Trophoblast cell (in vitro differentiated cells and primary cell): ENCODE data around the gene RPL10A.

Source experiments
- DNase-seq, 2 donors: peaks; one replicate each; pipeline ENCODE4 v3.0.0-alpha.2; 2016
- H2AFZ ChIP-seq: 2 replicates; pipeline ENCODE4 v1.6.1; 2013; ENCODE audit warnings: low read length, moderate library complexity, mild to moderate bottlenecking; ENCODE audit not compliant: insufficient read depth, poor library complexity
- H2AK5ac ChIP-seq: 2 replicates; pipeline ENCODE4 v1.6.1; 2013; ENCODE audit warnings: mild to moderate bottlenecking, low read length
- H2BK120ac ChIP-seq: 2 replicates; pipeline ENCODE4 v1.6.1; 2013; ENCODE audit warnings: low read length, mild to moderate bottlenecking, moderate library complexity; ENCODE audit not compliant: insufficient read depth, poor library complexity
- H2BK12ac ChIP-seq: 2 replicates; pipeline ENCODE4 v1.6.1; 2013; ENCODE audit warnings: mild to moderate bottlenecking, low read length, moderate library complexity
- H2BK5ac ChIP-seq: 2 replicates; pipeline ENCODE4 v1.6.1; 2013; ENCODE audit warnings: low read length, low read depth, moderate library complexity, mild to moderate bottlenecking; ENCODE audit not compliant: poor library complexity
- H3K14ac ChIP-seq: 2 replicates; pipeline ENCODE4 v1.6.1; 2013; ENCODE audit warnings: mild to moderate bottlenecking, low read length
- H3K18ac ChIP-seq: 2 replicates; pipeline ENCODE4 v1.6.1; 2013; ENCODE audit warnings: mild to moderate bottlenecking, low read length
- H3K23ac ChIP-seq: 2 replicates; pipeline ENCODE4 v1.6.1; 2013; ENCODE audit warnings: low read length
- H3K27ac ChIP-seq: 2 replicates; pipeline ENCODE4 v1.5.1; 2013; ENCODE audit warnings: low read depth, mild to moderate bottlenecking, inconsistent platforms, low read length, moderate library complexity
- H3K27me3 ChIP-seq: 2 replicates; pipeline ENCODE4 v1.6.1; 2013; ENCODE audit warnings: inconsistent platforms, mild to moderate bottlenecking, low read length, moderate library complexity; ENCODE audit not compliant: insufficient read depth
- H3K36me3 ChIP-seq, 2 experiments: 1 replicate in 1 of 2; 2 replicates in 1 of 2; pipeline ENCODE4 v1.6.1; 2013; ENCODE audit warnings: low read length in 2 of 2, mild to moderate bottlenecking in 2 of 2, moderate library complexity in 1 of 2; ENCODE audit not compliant: insufficient read depth in 2 of 2, control insufficient read depth in 1 of 2
- H3K4ac ChIP-seq: 2 replicates; pipeline ENCODE4 v1.6.1; 2013; ENCODE audit warnings: low read depth, mild to moderate bottlenecking, low read length, moderate library complexity
- H3K4me1 ChIP-seq, 2 experiments: 1 replicate in 1 of 2; 2 replicates in 1 of 2; pipeline ENCODE4 v1.6.1; 2013; ENCODE audit warnings: low read length in 2 of 2, mild to moderate bottlenecking in 2 of 2, moderate library complexity in 1 of 2; ENCODE audit not compliant: insufficient read depth in 2 of 2, control insufficient read depth in 1 of 2
- H3K4me2 ChIP-seq: 2 replicates; pipeline ENCODE4 v1.6.1; 2013; ENCODE audit warnings: inconsistent platforms, mild to moderate bottlenecking, low read length, moderate library complexity
- H3K4me3 ChIP-seq: 2 replicates; pipeline ENCODE4 v1.5.1; 2013; ENCODE audit warnings: mild to moderate bottlenecking, low read depth, low read length, inconsistent platforms
- H3K79me1 ChIP-seq: one replicate; pipeline ENCODE4 v1.6.1; 2013; ENCODE audit warnings: low read length
- H3K79me2 ChIP-seq: 2 replicates; pipeline ENCODE4 v1.6.1; 2013; ENCODE audit warnings: low read length, mild to moderate bottlenecking; ENCODE audit not compliant: control insufficient read depth, insufficient read depth, poor library complexity
- H3K9ac ChIP-seq: 2 replicates; pipeline ENCODE4 v1.6.1; 2013; ENCODE audit warnings: mild to moderate bottlenecking, low read length
- H3K9me3 ChIP-seq: 2 replicates; pipeline ENCODE4 v1.6.1; 2013; ENCODE audit warnings: low read depth, mild to moderate bottlenecking, control low read depth, inconsistent platforms, low read length; ENCODE audit not compliant: insufficient read depth
- H4K12ac ChIP-seq: 2 replicates; pipeline ENCODE4 v1.6.1; 2013; ENCODE audit warnings: low read depth, mild to moderate bottlenecking, low read length, moderate library complexity
- H4K8ac ChIP-seq: 2 replicates; pipeline ENCODE4 v1.6.1; 2013; ENCODE audit warnings: low read depth, mild to moderate bottlenecking, low read length, moderate library complexity
- H4K91ac ChIP-seq: one replicate; pipeline ENCODE4 v1.6.1; 2013; ENCODE audit warnings: low read depth, mild to moderate bottlenecking, low read length, moderate library complexity
- WGBS: extraction: QIAGEN DNeasy Blood & Tissue Kit; methylation state at CpG from one replicate; pipeline ENCODE4 v1.1.7; 2013; ENCODE audit warnings: missing lambda C conversion rate; ENCODE audit not compliant: insufficient read length, insufficient coverage; ENCODE audit errors: extremely low coverage; 5-methylcytosine and 5-hydroxymethylcytosine counted together

RPL10A gene

GRCh38 chr6:35488517-35488862, 20.3 kb downstream of the RPL10A start:
- H4K8ac ChIP-seq = peak overlapping the region; percentile 18
- WGBS = no CpG with 5 or more reads among the region's 9 CpGs
- peak overlapping the region; percentile 21 for H2AK5ac ChIP-seq

GRCh38 chr6:35489066-35489465, 20.9 kb downstream of the RPL10A start:
- Histone ChIP-seq H3K4me3 (no peak overlapping the region), H3K4ac (peak overlapping the region; percentile 95), H3K18ac (peak overlapping the region; percentile 85), H3K27ac (peak overlapping the region; percentile 97), H3K14ac (peak overlapping the region; percentile 92), H3K23ac (no peak overlapping the region), H2BK5ac (peak overlapping the region; percentile 85), H4K91ac (peak overlapping the region; percentile 82), H2BK120ac (peak overlapping the region; percentile 84), H3K36me3 (peaks cover 19 to 28% of the 10 kb centered on the region in 2 experiments), H3K4me2 (peak overlapping the region; percentile 14), H2AFZ (no peak overlapping the region), H2AK5ac (peak overlapping the region; percentile 73), H3K79me2 (peaks cover 58% of the 10 kb centered on the region), H4K8ac (peak overlapping the region; percentile 85), H3K4me1 (peaks cover 75 to 80% of the 10 kb centered on the region in 2 experiments), H3K79me1 (peaks cover 81% of the 10 kb centered on the region), H3K9ac (no peak overlapping the region), H3K9me3 (no peaks in the 10 kb centered on the region), H4K12ac (peak overlapping the region; percentile 22), H3K27me3 (no peaks in the 10 kb centered on the region), H2BK12ac (peak overlapping the region; percentile 82)
- peak in 1 of 2 donors; percentile 19 for DNase-seq
- no CpG with 5 or more reads among the region's 1 CpG for whole genome bisulfite sequencing

More at GRCh38 chr6:35488517-35488862, 20.3 kb downstream of the RPL10A start:
- Histone ChIP-seq H4K91ac (peak overlapping the region; percentile 79), H3K14ac (peak overlapping the region; percentile 26), H3K4me1 (peaks cover 71 to 76% of the 10 kb centered on the region in 2 experiments), H3K27ac (peak overlapping the region; percentile 87), H3K4me2 (no peak overlapping the region), H4K12ac (no peak overlapping the region), H2AFZ (no peak overlapping the region), H3K4ac (peak overlapping the region; percentile 90), H2BK12ac (peak overlapping the region; percentile 52), H3K4me3 (no peak overlapping the region), H3K36me3 (peaks cover 20 to 28% of the 10 kb centered on the region in 2 experiments), H2BK120ac (peak overlapping the region; percentile 54), H3K79me1 (peaks cover 77% of the 10 kb centered on the region), H3K18ac (peak overlapping the region; percentile 13), H3K27me3 (no peaks in the 10 kb centered on the region), H3K79me2 (peaks cover 55% of the 10 kb centered on the region), H2BK5ac (peak overlapping the region; percentile 51), H3K9me3 (no peaks in the 10 kb centered on the region), H3K23ac (no peak overlapping the region), H3K9ac (no peak overlapping the region)
- DNase-seq = no peak

GRCh38 chr6:35489995-35490791, 22.0 kb downstream of the RPL10A start:
- peak in 1 of 2 donors; percentile 48 for DNase-seq
- H3K4me2 ChIP-seq = peak overlapping the region; percentile 69

GRCh38 chr6:35490821-35491557, 22.8 kb downstream of the RPL10A start:
- Histone ChIP-seq H3K4me2 (peak overlapping the region; percentile 69), H3K4me1 (peaks cover 69 to 79% of the 10 kb centered on the region in 2 experiments), H2BK12ac (peak overlapping the region; percentile 82), H4K91ac (peak overlapping the region; percentile 98), H3K23ac (no peak overlapping the region), H3K14ac (peak overlapping the region; percentile 93), H3K27me3 (no peaks in the 10 kb centered on the region), H3K4me3 (no peak overlapping the region), H3K79me1 (peaks cover 80% of the 10 kb centered on the region), H2BK120ac (peak overlapping the region; percentile 91), H3K79me2 (peaks cover 60% of the 10 kb centered on the region), H2AFZ (peak overlapping the region; percentile 45), H3K9ac (peak overlapping the region; percentile 34), H2AK5ac (peak overlapping the region; percentile 75), H3K4ac (peak overlapping the region; percentile 90), H3K27ac (peak overlapping the region; percentile 97), H3K9me3 (no peaks in the 10 kb centered on the region), H3K36me3 (peaks cover 6 to 9% of the 10 kb centered on the region in 2 experiments), H4K8ac (peak overlapping the region; percentile 80), H2BK5ac (peak overlapping the region; percentile 93), H4K12ac (peak overlapping the region; percentile 39), H3K18ac (peak overlapping the region; percentile 85)
- no CpG with 5 or more reads among the region's 8 CpGs for WGBS
- DNase-seq = no peak

More at GRCh38 chr6:35489995-35490791, 22.0 kb downstream of the RPL10A start:
- peak overlapping the region; percentile 98 for H4K91ac ChIP-seq
- no peaks in the 10 kb centered on the region for H3K9me3 ChIP-seq
- H3K23ac ChIP-seq = peak overlapping the region; percentile 29
- peaks cover 59% of the 10 kb centered on the region for H3K79me2 ChIP-seq
- no peaks in the 10 kb centered on the region for H3K27me3 ChIP-seq
- no CpG with 5 or more reads among the region's 28 CpGs for WGBS
- peak overlapping the region; percentile 72 for H2AFZ ChIP-seq
- H3K79me1 ChIP-seq = peaks cover 80% of the 10 kb centered on the region
- peak overlapping the region; percentile 93 for H2BK5ac ChIP-seq
- H3K4me1 ChIP-seq = peaks cover 73 to 83% of the 10 kb centered on the region in 2 experiments
- peak overlapping the region; percentile 83 for H3K14ac ChIP-seq
- peak overlapping the region; percentile 13 for H3K4me3 ChIP-seq
- peak overlapping the region; percentile 90 for H3K4ac ChIP-seq
- H4K12ac ChIP-seq = peak overlapping the region; percentile 39
- H3K36me3 ChIP-seq = peaks cover 7 to 17% of the 10 kb centered on the region in 2 experiments
- H3K27ac ChIP-seq = peak overlapping the region; percentile 97
- peak overlapping the region; percentile 88 for H3K18ac ChIP-seq
- H2AK5ac ChIP-seq = peak overlapping the region; percentile 75
- peak overlapping the region; percentile 92 for H2BK120ac ChIP-seq
- peak overlapping the region; percentile 80 for H4K8ac ChIP-seq
- peak overlapping the region; percentile 70 for H2BK12ac ChIP-seq
- peak overlapping the region; percentile 62 for H3K9ac ChIP-seq
